ENCODE results near the gene SPACA6. TPM values are rescaled to one million over a fixed set of nuclear protein-coding genes. Genes with fewer than 3 reads are reported as not detected.

The SPACA6 gene
- total and polyA plus RNA-seq, 12 donors = 2.2 to 291 (median 25.2) TPM

- peak overlapping the region in 1 of 5 donors; percentile 52 for H3K27ac ChIP-seq
Observed at GRCh38 chr19:51651216-51651846, 41.8 kb upstream of the SPACA6 start.

GRCh38 chr19:51652266-51652665 is 40.9 kb upstream of the SPACA6 start:
- Histone ChIP-seq H3K4me1 (replicated peaks in 1 of 2) (peaks cover 0 to 7% of the 10 kb centered on the region in 2 donors), H3K27me3 (no peaks in the 10 kb centered on the region), H3K9me3 (replicated peaks in 1 of 3) (no peaks in the 10 kb centered on the region), H3K36me3 (replicated peaks in 1 of 2) (no peaks in the 10 kb centered on the region), H3K4me3 (no peak overlapping the region), H3K27ac (no peak overlapping the region)
- 38 to 73% (median 54%) methylated on average over 4 of the region's 4 CpGs for WGBS, 4 donors
- TF ChIP-seq POLR2A (IDR thresholded peaks at IDR 0.05) = no peak
- TF ChIP-seq, protein P1, sequence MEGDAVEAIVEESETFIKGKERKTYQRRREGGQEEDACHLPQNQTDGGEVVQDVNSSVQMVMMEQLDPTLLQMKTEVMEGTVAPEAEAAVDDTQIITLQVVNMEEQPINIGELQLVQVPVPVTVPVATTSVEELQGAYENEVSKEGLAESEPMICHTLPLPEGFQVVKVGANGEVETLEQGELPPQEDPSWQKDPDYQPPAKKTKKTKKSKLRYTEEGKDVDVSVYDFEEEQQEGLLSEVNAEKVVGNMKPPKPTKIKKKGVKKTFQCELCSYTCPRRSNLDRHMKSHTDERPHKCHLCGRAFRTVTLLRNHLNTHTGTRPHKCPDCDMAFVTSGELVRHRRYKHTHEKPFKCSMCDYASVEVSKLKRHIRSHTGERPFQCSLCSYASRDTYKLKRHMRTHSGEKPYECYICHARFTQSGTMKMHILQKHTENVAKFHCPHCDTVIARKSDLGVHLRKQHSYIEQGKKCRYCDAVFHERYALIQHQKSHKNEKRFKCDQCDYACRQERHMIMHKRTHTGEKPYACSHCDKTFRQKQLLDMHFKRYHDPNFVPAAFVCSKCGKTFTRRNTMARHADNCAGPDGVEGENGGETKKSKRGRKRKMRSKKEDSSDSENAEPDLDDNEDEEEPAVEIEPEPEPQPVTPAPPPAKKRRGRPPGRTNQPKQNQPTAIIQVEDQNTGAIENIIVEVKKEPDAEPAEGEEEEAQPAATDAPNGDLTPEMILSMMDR (IDR thresholded peaks at IDR 0.05) = no peak
- DNase-seq = peak in 2 of 7 donors; percentile 13 to 23
- intact Hi-C loops (cut with DNase I) = loop anchor here (10.0 kb wide), 2 partner anchors 187 to 317 kb away; no protein-coding TSS in a partner anchor

More at GRCh38 chr19:51651216-51651846, 41.8 kb upstream of the SPACA6 start:
- 63 to 77% (median 69%) methylated on average over 7 of the region's 7 CpGs for WGBS, 4 donors
- Histone ChIP-seq H3K27me3 (no peaks in the 10 kb centered on the region), H3K4me3 (no peak overlapping the region), H3K4me1 (replicated peaks in 1 of 2) (no peaks in the 10 kb centered on the region), H3K36me3 (replicated peaks in 1 of 2) (no peaks in the 10 kb centered on the region), H3K9me3 (replicated peaks in 1 of 3) (no peaks in the 10 kb centered on the region)
- intact Hi-C loops (cut with DNase I) = loop anchor here (10.0 kb wide), 2 partner anchors 187 to 317 kb away; no protein-coding TSS in a partner anchor
- TF ChIP-seq, protein P1 (IDR thresholded peaks at IDR 0.05) = no peak
- TF ChIP-seq POLR2A (IDR thresholded peaks at IDR 0.05) = no peak
- DNase-seq = peak in 5 of 7 donors; percentile 29 to 62 (median 44)

GRCh38 chr19:51653162-51653561 is 40.0 kb upstream of the SPACA6 start:
- Histone ChIP-seq H3K4me1 (replicated peaks in 1 of 2) (peaks cover 0 to 8% of the 10 kb centered on the region in 2 donors), H3K27ac (no peak overlapping the region), H3K27me3 (no peaks in the 10 kb centered on the region), H3K4me3 (no peak overlapping the region), H3K9me3 (replicated peaks in 1 of 3) (no peaks in the 10 kb centered on the region), H3K36me3 (replicated peaks in 1 of 2) (no peaks in the 10 kb centered on the region)
- intact Hi-C loops (cut with DNase I) = loop anchor here (10.0 kb wide), 2 partner anchors 188 to 318 kb away; no protein-coding TSS in a partner anchor
- TF ChIP-seq POLR2A (IDR thresholded peaks at IDR 0.05) = no peak
- no peak for DNase-seq
- WGBS, 4 donors = 40 to 66% (median 49%) methylated on average over 2 of the region's 2 CpGs

GRCh38 chr19:51654783-51655182 is 38.3 kb upstream of the SPACA6 start:
- no peak overlapping the region for H3K4me3 ChIP-seq
- H3K27ac ChIP-seq = no peak overlapping the region
- WGBS, 4 donors = 48 to 63% (median 57%) methylated on average over 4 of the region's 4 CpGs
- DNase-seq = no peak
- H3K27me3 ChIP-seq = no peaks in the 10 kb centered on the region
- no peaks in the 10 kb centered on the region for H3K36me3 ChIP-seq (replicated peaks in 1 of 2)
- TF ChIP-seq POLR2A (IDR thresholded peaks at IDR 0.05) = no peak
- TF ChIP-seq, protein P1 (IDR thresholded peaks at IDR 0.05) = no peak
- intact Hi-C loops (cut with DNase I) = loop anchor here (10.0 kb wide), 2 partner anchors 190 to 320 kb away; no protein-coding TSS in a partner anchor
- peaks cover 0 to 8% of the 10 kb centered on the region in 2 donors for H3K4me1 ChIP-seq (replicated peaks in 1 of 2)
- H3K9me3 ChIP-seq (replicated peaks in 1 of 3) = no peaks in the 10 kb centered on the region
